Anterior cingulate cortex (tissue), 58 donors: ENCODE data around the gene HPSE2.
A peak's percentile ranks its signal among the peaks of the same experiment; 100 is the strongest.
"Not testable (repeated sequence)": the region's sequence is repeated elsewhere in the genome, so short reads cannot be mapped to it uniquely, and the experiment has no call there.

Experiments
- DNase-seq, 58 donors: peaks; one replicate each; lab custom pipeline; 2025; lab: John Stamatoyannopoulos, UW

Gene HPSE2

GRCh38 chr10:99170116-99170675, 65.5 kb downstream of the HPSE2 start:
- DNase-seq: no peak

- DNase-seq: no peak
These were observed 74.5 kb downstream of the HPSE2 start for GRCh38 chr10:99161165-99161564.

DNA sequence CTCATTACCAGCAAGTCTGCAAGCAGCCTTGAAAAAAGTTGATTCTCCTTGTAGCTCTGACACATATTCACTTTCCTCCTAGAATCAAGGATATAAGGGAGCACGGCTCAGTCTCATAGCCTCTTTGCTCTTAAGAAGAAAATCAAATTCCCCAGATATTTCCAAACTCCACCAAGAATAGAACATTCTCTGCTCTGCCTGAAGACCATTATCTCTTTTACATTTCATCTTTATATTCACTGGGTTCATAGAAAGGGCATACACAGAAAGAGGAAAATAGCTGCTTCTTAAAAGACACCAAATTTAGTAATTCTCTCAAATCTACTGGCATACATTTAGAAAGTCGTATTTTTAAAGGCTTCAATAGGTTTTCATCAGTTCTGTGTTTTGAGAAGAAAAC, 92.0 kb downstream of the HPSE2 start:
- DNase-seq: no peak

- no peak for DNase-seq
These were observed 92.6 kb downstream of the HPSE2 start for GRCh38 chr10:99143011-99143410.

DNA sequence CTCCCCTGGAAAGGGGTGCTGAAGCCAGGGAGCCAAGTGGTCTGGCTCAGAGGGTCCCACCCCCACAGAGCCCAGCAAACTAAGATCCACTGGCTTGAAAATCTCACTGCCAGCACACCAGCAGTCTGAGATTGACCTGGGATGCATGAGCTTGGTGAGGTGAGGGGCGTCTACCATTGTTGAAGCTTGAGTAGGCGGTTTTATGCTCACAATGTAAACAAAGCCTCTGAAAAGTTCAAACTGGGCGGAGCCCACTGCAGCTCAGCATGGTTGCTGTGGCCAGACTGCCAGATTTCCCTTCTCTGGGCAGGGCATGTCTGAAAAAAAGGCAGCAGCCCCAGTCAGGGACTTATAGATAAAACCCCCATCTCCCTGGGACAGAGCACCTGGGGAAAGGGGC, 102.8 kb downstream of the HPSE2 start:
- not testable (repeated sequence) for DNase-seq

- DNase-seq: no peak
These were observed 109.8 kb downstream of the HPSE2 start for GRCh38 chr10:99125879-99126278.

GRCh38 chr10:99124376-99124775, 111.3 kb downstream of the HPSE2 start:
- DNase-seq: peak in 1 of 58 donors; percentile 4

DNA sequence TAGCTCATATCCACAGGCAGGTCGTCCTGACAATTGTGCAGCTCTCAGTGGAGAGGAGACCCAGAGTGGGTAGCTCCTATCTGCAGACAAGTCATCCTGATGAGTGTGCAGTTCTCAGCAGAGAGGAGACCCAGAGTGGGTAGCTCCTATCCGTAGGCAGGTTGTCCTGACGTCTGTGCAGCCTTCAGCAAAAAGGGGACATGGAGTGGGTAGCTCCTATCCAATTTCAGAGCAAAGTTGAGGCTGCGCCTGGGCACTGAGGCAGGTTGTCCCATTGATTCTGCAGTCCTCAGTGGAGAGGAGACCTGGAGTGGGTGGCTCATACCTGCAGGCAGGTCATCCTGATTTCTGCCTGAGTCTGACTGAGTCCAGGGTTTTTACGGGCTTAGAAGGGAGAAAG, 111.8 kb downstream of the HPSE2 start:
- no peak for DNase-seq

- no peak for DNase-seq
These were observed 112.3 kb downstream of the HPSE2 start for GRCh38 chr10:99123336-99123735.

- no peak for DNase-seq
These were observed 116.3 kb downstream of the HPSE2 start for GRCh38 chr10:99119258-99119748.

DNA sequence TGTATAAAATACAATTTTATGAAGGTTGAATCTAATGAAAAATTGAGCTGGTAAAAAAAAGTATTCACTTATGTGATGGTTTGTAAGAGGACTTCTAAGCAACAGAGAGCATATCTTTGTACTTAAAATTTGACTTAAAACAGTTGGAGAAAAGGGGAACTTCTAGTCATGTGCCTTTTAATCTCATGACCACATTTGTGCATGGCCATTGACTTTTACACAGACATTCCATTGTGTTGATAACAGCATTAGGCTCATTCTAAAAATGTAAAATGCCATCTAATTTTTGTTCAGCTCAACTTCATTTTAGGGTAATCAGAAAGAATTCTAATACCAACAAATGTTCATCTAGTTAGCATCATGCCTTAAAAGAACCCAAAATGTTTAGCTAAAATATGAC, 119.9 kb downstream of the HPSE2 start:
- no peak for DNase-seq

- DNase-seq: no peak
These were observed 150.3 kb downstream of the HPSE2 start for GRCh38 chr10:99085358-99085757.

GRCh38 chr10:99084161-99084560, 151.5 kb downstream of the HPSE2 start:
- DNase-seq: peak in 8 of 58 donors; percentile 0 to 63 (median 5)

GRCh38 chr10:99080275-99080945, 155.2 kb downstream of the HPSE2 start:
- DNase-seq: no peak

DNA sequence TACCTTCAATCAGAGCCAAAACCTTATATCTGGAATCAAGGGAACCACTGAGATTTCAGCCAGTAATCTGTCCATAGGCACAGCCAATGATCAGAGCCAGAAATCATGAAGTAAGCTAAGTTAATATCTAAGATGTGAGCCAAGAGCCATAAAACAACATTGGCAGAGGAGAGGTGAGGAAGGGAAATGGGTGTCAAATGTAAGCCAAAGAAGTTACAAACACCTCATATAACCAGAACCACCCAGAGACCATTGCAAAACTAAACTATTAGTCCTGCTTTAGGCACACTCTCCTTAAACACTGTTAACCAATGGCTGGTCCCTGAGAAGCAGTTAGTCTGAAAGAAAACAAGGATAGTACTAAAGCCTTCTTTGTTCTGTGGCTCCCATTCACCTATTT, 173.1 kb downstream of the HPSE2 start:
- DNase-seq: no peak

- DNase-seq: no peak
These were observed 176.9 kb downstream of the HPSE2 start for GRCh38 chr10:99058762-99059161.

GRCh38 chr10:99057936-99058690, 177.5 kb downstream of the HPSE2 start:
- DNase-seq: no peak

DNA sequence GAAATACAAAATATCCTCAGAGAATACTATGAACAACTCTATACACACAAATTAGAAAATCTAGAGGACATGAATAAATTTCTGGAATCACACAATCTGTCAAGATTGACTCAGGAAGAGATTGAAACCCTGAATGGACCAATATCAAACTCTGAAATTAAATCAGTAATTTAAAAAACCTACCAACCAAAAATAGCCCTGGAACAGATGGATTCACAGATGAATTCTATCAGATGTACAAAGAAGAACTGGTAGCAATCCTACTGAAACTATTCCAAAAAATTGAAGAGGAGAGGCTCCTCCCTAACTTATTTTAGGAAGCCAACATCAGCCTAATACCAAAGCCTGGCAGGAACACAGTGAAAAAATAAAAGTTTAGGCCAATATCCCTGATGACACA, 190.0 kb downstream of the HPSE2 start:
- no peak for DNase-seq

GRCh38 chr10:99042051-99042771, 193.4 kb downstream of the HPSE2 start:
- DNase-seq: no peak

DNA sequence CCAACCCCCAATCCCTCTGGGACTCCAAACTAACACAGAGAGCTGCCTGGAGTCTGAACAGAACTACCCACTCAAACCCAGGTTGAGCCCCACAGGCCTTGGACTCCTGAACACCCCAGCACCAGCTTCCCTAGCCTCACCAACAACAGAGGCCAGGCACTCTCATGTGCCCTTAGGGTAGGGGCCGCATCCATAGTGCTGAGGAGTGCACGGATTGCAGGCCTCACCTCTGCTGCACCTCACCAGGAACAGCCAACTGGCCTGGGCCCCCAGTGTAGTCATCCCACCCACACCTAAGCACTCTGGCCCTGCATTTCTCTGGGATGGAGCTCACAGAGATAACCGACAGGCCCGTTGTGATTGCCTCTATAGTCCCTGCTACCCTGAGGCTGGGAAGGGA, 194.2 kb downstream of the HPSE2 start:
- DNase-seq: no peak

GRCh38 chr10:99013885-99014284, 221.8 kb downstream of the HPSE2 start:
- DNase-seq: no peak
